ENCODE results near the gene NUAK2. TPM values are rescaled to one million over a fixed set of nuclear protein-coding genes. Genes with fewer than 3 reads are reported as not detected.

The NUAK2 gene
- total and polyA plus RNA-seq, 2 of the 8 experiments (the other 6 are each of a cell fraction or from before 2014, with no cell fraction given) = 9.4 to 12.9 TPM

- TF ChIP-seq MAX (IDR thresholded peaks at IDR 0.05) (no peak), ASH2L (IDR thresholded peaks at IDR 0.05; ENCODE audit: low read length) (no peak)
Observed at GRCh38 chr1:205291596-205291995, 29.9 kb downstream of the NUAK2 start (continued).
